AG04450 (cell line): ENCODE measurements around the gene ADSS2. TPM values are rescaled to one million over a fixed set of nuclear protein-coding genes. Genes with fewer than 3 reads are reported as not detected.

Source experiments
- CTCF ChIA-PET: fragments of 300-600, 350-600 bp; formaldehyde crosslinking; extraction: SDS; loops from one replicate; lab custom pipeline; 2022; ENCODE audit warnings: antibody characterized with exemption, inconsistent platforms; lab: Charles Lee
- POLR2A ChIA-PET: fragments of 350-600 bp; formaldehyde crosslinking; extraction: SDS; loops from one replicate; lab custom pipeline; 2021; ENCODE audit warnings: antibody characterized with exemption, inconsistent platforms; lab: Yijun Ruan, JAX
- DNase-seq: peaks from one replicate; pipeline ENCODE4 v3.0.0-alpha.2; 2011; ENCODE audit warnings: low read depth, low spot score
- H3K27ac ChIP-seq: one replicate; pipeline ENCODE4 v1.5.1; 2012; ENCODE audit warnings: low read depth, low read length, control low read depth
- H3K27me3 ChIP-seq: one replicate; pipeline ENCODE4 v1.6.0; 2012; ENCODE audit warnings: low read length; ENCODE audit not compliant: control insufficient read depth, insufficient read depth
- H3K4me3 ChIP-seq: 2 replicates; pipeline ENCODE4 v1.5.1; 2011; ENCODE audit warnings: mild to moderate bottlenecking, low read depth, low read length, control low read depth
- H3K9me3 ChIP-seq: 2 replicates; pipeline ENCODE4 v1.5.1; 2012; ENCODE audit warnings: low read length; ENCODE audit not compliant: control insufficient read depth, insufficient read depth
- CTCF ChIP-seq: IDR thresholded peaks from 2 replicates; pipeline ENCODE4 v1.5.1; 2011; ENCODE audit warnings: low read depth, low read length, control low read depth, inconsistent platforms
- polyA plus RNA-seq: library from polyadenylated mRNA; depleted of rRNA; stranded (reverse); fragments of >200 nt; gene quantifications from 2 replicates; pipeline ENCODE4 v1.2.3, GENCODE V29; 2011

Gene ADSS2
- polyA plus RNA-seq, 1 experiment, result 50.5 TPM

GRCh38 chr1:244406337-244406736, 45.4 kb downstream of the ADSS2 start:
- POLR2A ChIA-PET, result no interaction called here
- H3K4me3 ChIP-seq, result no peak overlapping the region
- TF ChIP-seq CTCF, result no peak
- no peaks in the 10 kb centered on the region for H3K27me3 ChIP-seq
- peaks cover 7% of the 10 kb centered on the region for H3K9me3 ChIP-seq
- CTCF ChIA-PET, result no interaction called here
- no peak overlapping the region for H3K27ac ChIP-seq
- no peak for DNase-seq

GRCh38 chr1:244405856-244406255, 45.9 kb downstream of the ADSS2 start:
- Histone ChIP-seq H3K9me3 (peaks cover 7% of the 10 kb centered on the region), H3K27ac (no peak overlapping the region), H3K27me3 (no peaks in the 10 kb centered on the region), H3K4me3 (no peak overlapping the region)
- ChIA-PET CTCF (no interaction called here), POLR2A (no interaction called here)
- TF ChIP-seq CTCF, result no peak
- no peak for DNase-seq

GRCh38 chr1:244403431-244403830, 48.3 kb downstream of the ADSS2 start:
- Histone ChIP-seq H3K4me3 (no peak overlapping the region), H3K27ac (no peak overlapping the region), H3K9me3 (peaks cover 11% of the 10 kb centered on the region), H3K27me3 (no peaks in the 10 kb centered on the region)
- ChIA-PET POLR2A (no interaction called here), CTCF (no interaction called here)
- DNase-seq, result no peak
- TF ChIP-seq CTCF, result no peak

- H3K4me3 ChIP-seq, result no peak overlapping the region
- no peak overlapping the region for H3K27ac ChIP-seq
- no peak for TF ChIP-seq CTCF
- DNase-seq, result no peak
- peaks cover 11% of the 10 kb centered on the region for H3K9me3 ChIP-seq
- H3K27me3 ChIP-seq, result no peaks in the 10 kb centered on the region
- POLR2A ChIA-PET, result no interaction called here
- CTCF ChIA-PET, result no interaction called here
Observed at GRCh38 chr1:244400974-244401373, 50.7 kb downstream of the ADSS2 start.

- H3K27me3 ChIP-seq, result no peaks in the 10 kb centered on the region
- peaks cover 9% of the 10 kb centered on the region for H3K9me3 ChIP-seq
- POLR2A ChIA-PET, result no interaction called here
- no peak overlapping the region for H3K27ac ChIP-seq
- DNase-seq, result no peak
- no peak for TF ChIP-seq CTCF
- CTCF ChIA-PET, result interaction anchor here (0.6 kb wide), 1 partner anchor 619 kb away, joined by 3 read pairs; no protein-coding TSS in a partner anchor
- H3K4me3 ChIP-seq, result no peak overlapping the region
Observed at GRCh38 chr1:244397131-244397530, 54.6 kb downstream of the ADSS2 start.
